Adrenal gland (tissue), 5 donors: ENCODE measurements around the gene COBLL1.

Experiments
- POLR2A ChIP-seq, 2 donors: fragments of 450-650 bp; IDR thresholded peaks; one replicate each; pipeline ENCODE4 v1.6.1; 2017; ENCODE audit warnings: antibody characterized with exemption in 2 of 2, mild to moderate bottlenecking in 2 of 2, moderate library complexity in 1 of 2
- TF ChIP-seq, protein P1 (sequence below), 6 experiments: fragments of 450-650 bp in 4 of 6; fragments of 200-600 bp in 2 of 6; sonication (generic) in 1 of 6; IDR thresholded peaks; 1 replicate in 5 of 6; 2 replicates in 1 of 6; pipeline versions ENCODE4 v1.5.1 to v1.8.0; 2016 to 2021; ENCODE audit warnings: antibody characterized with exemption in 6 of 6, mild to moderate bottlenecking in 2 of 6, moderate library complexity in 1 of 6
- donor health status: DM: no; HTN: no; CAD: no.

DNA sequence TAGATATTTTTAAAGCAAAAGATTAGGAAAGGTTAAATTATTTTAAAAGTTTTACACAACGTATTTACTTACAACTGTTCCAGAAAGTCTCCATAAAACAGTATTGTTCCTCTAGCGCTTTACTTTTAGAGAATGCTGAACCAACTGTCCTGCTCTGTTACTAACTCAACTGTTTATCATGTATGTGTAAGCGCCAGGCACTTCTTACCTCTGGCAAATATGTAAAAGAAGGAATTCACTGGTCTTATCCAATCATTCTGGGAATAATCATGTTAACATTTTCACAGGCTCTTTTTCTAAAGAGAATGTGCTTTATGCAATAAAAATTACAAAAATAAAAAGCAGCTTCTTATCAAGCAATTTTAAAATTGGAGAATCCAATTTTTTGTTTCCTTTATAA, 68.0 kb downstream of the COBLL1 start:
- TF ChIP-seq, protein P1, sequence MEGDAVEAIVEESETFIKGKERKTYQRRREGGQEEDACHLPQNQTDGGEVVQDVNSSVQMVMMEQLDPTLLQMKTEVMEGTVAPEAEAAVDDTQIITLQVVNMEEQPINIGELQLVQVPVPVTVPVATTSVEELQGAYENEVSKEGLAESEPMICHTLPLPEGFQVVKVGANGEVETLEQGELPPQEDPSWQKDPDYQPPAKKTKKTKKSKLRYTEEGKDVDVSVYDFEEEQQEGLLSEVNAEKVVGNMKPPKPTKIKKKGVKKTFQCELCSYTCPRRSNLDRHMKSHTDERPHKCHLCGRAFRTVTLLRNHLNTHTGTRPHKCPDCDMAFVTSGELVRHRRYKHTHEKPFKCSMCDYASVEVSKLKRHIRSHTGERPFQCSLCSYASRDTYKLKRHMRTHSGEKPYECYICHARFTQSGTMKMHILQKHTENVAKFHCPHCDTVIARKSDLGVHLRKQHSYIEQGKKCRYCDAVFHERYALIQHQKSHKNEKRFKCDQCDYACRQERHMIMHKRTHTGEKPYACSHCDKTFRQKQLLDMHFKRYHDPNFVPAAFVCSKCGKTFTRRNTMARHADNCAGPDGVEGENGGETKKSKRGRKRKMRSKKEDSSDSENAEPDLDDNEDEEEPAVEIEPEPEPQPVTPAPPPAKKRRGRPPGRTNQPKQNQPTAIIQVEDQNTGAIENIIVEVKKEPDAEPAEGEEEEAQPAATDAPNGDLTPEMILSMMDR (IDR thresholded peaks at IDR 0.05) = no peak
- TF ChIP-seq POLR2A (IDR thresholded peaks at IDR 0.05) = no peak
